Neural cell (in vitro differentiated cells): ENCODE results near the gene ZBTB44. TPM values are rescaled to one million over a fixed set of nuclear protein-coding genes. Genes with fewer than 3 reads are reported as not detected.

Experiments used
- H2AFZ ChIP-seq: fragments of 200-600, 300-800 bp; sonication (generic), shearing (Covaris generic); 2 replicates; pipeline ENCODE4 v1.6.0; 2014; ENCODE audit warnings: low read depth, mild to moderate bottlenecking, antibody characterized with exemption, low read length, moderate library complexity
- H3F3A ChIP-seq: fragments of 200-600 bp; shearing (Covaris generic); 2 replicates; pipeline ENCODE4 v1.6.1; 2016; ENCODE audit warnings: mild to moderate bottlenecking, moderate library complexity, mixed read lengths, antibody characterized with exemption, low read length; ENCODE audit not compliant: insufficient read depth, poor library complexity, severe bottlenecking
- H3K27ac ChIP-seq: fragments of 200-600, 300-800 bp; sonication (generic), shearing (Covaris generic); 2 replicates; pipeline ENCODE4 v1.5.1; 2014; ENCODE audit warnings: mild to moderate bottlenecking, low read length, moderate library complexity
- H3K27me3 ChIP-seq: fragments of 300-800, 200-600 bp; sonication (generic), shearing (Covaris generic); 2 replicates; pipeline ENCODE4 v1.6.0; 2014; ENCODE audit warnings: mild to moderate bottlenecking, low read depth, low read length, moderate library complexity; ENCODE audit not compliant: insufficient read depth
- H3K36me3 ChIP-seq: fragments of 300-800, 200-600 bp; sonication (generic), shearing (Covaris generic); 2 replicates; pipeline ENCODE4 v1.5.1; 2014; ENCODE audit warnings: mild to moderate bottlenecking, antibody characterized with exemption, low read length, moderate library complexity; ENCODE audit not compliant: insufficient read depth
- H3K4me2 ChIP-seq: fragments of 300-800, 200-600 bp; sonication (generic), shearing (Covaris generic); 2 replicates; pipeline ENCODE4 v1.6.0; 2014; ENCODE audit warnings: mild to moderate bottlenecking, low read length
- H3K4me3 ChIP-seq: fragments of 300-800, 200-600 bp; sonication (generic), shearing (Covaris generic); 2 replicates; pipeline ENCODE4 v1.5.1; 2014; ENCODE audit warnings: mild to moderate bottlenecking, low read length, moderate library complexity
- H3K79me2 ChIP-seq: fragments of 200-600 bp; shearing (Covaris generic); replicated peaks from 2 replicates; pipeline ENCODE4 v1.6.0; 2014; ENCODE audit warnings: mild to moderate bottlenecking, low read length, moderate library complexity; ENCODE audit not compliant: insufficient read depth
- H3K9ac ChIP-seq: fragments of 300-800, 200-600 bp; sonication (generic), shearing (Covaris generic); 2 replicates; pipeline ENCODE4 v1.6.1; 2016; ENCODE audit warnings: mild to moderate bottlenecking, low read length, mixed read lengths
- H3K9me2 ChIP-seq: fragments of 200-600 bp; shearing (Covaris generic); 2 replicates; pipeline ENCODE4 v1.6.1; 2016; ENCODE audit warnings: mild to moderate bottlenecking, low read length, mixed read lengths; ENCODE audit not compliant: insufficient read depth
- H3K9me3 ChIP-seq: fragments of 200-600, 300-800 bp; sonication (generic), shearing (Covaris generic); 2 replicates; pipeline ENCODE4 v1.6.1; 2016; ENCODE audit warnings: mild to moderate bottlenecking, mixed run types, low read length, moderate library complexity, mixed read lengths
- H4K20me1 ChIP-seq: fragments of 200-600 bp; shearing (Covaris generic); 2 replicates; pipeline ENCODE4 v1.6.1; 2016; ENCODE audit warnings: mild to moderate bottlenecking, mixed run types; ENCODE audit not compliant: insufficient read depth
- CTCF ChIP-seq: fragments of 450-650 bp; IDR thresholded peaks from 2 replicates; pipeline ENCODE4 v1.5.1; 2014; ENCODE audit warnings: antibody characterized with exemption, mild to moderate bottlenecking, moderate library complexity; ENCODE audit not compliant: poor library complexity, severe bottlenecking
- REST ChIP-seq: IDR thresholded peaks from 2 replicates; pipeline ENCODE4 v1.6.1; 2012; ENCODE audit warnings: borderline replicate concordance
- polyA plus RNA-seq: library from polyadenylated mRNA; depleted of rRNA; stranded (reverse); fragments of >200 nt; gene quantifications from 2 replicates; pipeline ENCODE4 v1.2.3, GENCODE V29; 2014

ZBTB44 gene
- polyA plus RNA-seq, 1 donor from 2014 or later, result 23.3 TPM

- H4K20me1 ChIP-seq, result no peaks in the 10 kb centered on the region
- no peaks in the 10 kb centered on the region for H3K9me3 ChIP-seq
- no peaks in the 10 kb centered on the region for H3F3A ChIP-seq
- no peaks in the 10 kb centered on the region for H3K36me3 ChIP-seq
- H3K27me3 ChIP-seq, result no peaks in the 10 kb centered on the region
- H3K4me3 ChIP-seq, result no peak overlapping the region
- H3K27ac ChIP-seq, result no peak overlapping the region
- H2AFZ ChIP-seq, result no peak overlapping the region
- TF ChIP-seq REST, result no peak
- H3K9me2 ChIP-seq, result no peaks in the 10 kb centered on the region
- H3K79me2 ChIP-seq, result no peaks in the 10 kb centered on the region
- no peak overlapping the region for H3K9ac ChIP-seq
- no peak overlapping the region for H3K4me2 ChIP-seq
Measured at GRCh38 chr11:130223291-130223971, 91.3 kb downstream of the ZBTB44 start.

- Histone ChIP-seq H2AFZ (no peak overlapping the region), H3K9me3 (no peaks in the 10 kb centered on the region), H3F3A (no peaks in the 10 kb centered on the region), H3K27me3 (no peaks in the 10 kb centered on the region), H3K9me2 (no peaks in the 10 kb centered on the region), H3K4me2 (no peak overlapping the region), H3K27ac (no peak overlapping the region), H3K4me3 (no peak overlapping the region), H3K36me3 (no peaks in the 10 kb centered on the region), H3K9ac (no peak overlapping the region), H4K20me1 (no peaks in the 10 kb centered on the region), H3K79me2 (no peaks in the 10 kb centered on the region)
- TF ChIP-seq REST, result no peak
- no peak for TF ChIP-seq CTCF
Measured at GRCh38 chr11:130220311-130221035, 94.2 kb downstream of the ZBTB44 start.
